HuH-7 (cell line): ENCODE results near the gene CHST11.

Experiments used
- DNase-seq: peaks from one replicate; pipeline ENCODE4 v3.0.0; 2011; ENCODE audit warnings: low spot score

CHST11 gene

DNA sequence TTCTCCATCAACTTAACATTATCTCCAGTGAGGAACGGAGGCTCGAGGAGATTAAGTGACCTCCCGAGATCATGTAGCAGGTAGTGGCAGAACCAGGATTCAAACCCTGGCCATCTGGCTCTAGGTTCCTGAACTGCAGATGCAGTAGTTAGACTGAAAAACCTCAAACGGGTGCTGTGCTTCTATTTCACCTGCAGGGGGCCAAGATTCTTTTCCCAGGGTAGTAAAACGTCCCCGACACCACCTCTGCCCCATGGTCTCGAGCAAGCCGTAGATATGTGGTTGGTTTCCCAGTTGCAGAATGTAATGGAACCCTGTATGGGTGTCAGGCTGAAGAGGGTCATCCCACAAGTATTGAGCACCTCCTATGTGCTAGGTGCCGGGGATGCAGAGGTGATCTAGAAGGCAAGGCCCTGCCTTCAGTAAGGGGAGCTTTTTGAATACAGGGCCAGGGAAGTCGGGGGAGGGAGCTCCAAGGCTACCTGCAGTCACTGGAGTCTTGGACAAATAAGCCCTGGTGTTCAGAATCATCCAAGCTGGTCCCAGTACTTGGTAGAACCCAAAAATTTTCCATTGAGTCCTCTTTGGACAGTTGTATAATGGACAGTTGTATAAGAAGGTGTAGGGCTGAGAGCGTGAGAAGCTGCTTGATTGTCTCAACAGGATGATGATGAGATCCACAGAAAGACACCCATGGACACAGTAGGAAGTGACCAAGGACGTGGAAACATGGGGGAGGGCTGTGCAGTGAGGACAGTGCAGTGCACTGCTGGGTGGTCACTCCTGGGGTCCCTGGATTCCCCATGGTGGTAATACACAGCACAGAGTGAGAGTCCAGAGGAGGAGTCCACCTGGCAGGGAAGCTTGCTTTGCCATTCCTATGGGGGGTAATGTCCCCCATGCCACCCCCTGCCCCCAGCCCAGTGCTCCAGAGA lies 197.2 kb downstream of the CHST11 start:
- DNase-seq = peak; percentile 38

DNA sequence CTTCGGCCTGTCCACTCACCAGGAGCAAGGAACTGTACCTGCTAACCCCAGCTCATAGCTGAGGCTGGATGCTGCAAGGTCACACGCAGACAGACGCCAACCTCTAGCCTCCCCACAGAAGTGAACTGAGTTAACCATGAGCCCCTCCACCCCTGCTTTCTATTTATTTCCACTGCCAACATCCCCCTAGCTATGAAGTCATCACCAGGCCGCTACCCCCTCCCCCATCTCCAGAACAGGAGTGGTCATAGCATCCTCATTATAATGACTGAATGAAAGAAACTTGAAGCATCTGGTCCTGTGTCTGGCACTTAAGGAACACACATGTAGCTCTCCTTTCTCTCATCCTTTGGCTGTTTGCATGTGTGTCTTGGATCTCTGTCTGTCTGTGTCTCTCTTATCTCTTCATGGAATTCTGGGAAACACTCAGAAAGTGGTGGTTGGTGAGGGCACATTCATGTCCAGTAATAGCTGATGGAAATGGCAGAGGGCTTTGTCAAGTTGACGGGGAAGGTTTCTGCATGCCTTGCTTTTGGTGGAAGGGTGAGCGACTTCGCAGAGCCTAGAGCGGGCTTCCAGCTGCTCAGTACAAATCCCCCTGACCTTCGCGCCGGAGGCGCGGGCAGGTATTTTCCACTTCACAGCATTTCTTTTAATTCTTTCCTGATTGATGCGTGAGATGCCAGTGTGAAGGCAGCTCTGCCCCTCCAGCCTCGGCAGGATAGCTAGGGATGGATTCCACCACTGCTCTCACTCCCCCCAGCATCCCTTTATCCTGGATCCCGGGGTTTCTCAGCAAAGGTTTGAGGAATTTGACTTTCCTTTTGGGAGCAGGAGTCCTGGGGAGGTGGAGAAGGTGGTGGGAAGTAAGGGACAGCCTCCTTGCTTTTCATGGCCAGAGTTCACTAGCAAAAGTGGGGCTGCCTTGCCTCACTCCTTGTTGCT lies 198.2 kb downstream of the CHST11 start:
- no peak for DNase-seq

DNA sequence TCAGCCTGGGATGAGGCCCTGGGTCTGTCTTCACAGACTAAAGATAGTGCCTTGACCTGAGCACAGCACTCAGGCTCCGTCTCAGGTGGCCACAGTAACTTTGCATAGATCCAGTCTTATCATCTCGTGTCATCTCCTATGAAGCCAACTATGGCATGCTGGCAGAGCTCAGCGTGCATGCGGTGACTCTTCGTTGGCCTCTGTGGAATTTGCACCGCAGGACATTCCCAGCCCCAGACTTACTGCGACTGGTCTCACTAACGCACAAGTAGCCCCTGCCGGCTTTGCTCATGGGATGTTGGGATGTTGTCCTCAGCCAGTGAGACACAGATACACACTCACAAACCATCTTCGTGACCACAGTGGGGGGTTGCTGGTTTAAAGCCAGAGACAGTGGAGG lies 199.6 kb downstream of the CHST11 start:
- DNase-seq = no peak

DNA sequence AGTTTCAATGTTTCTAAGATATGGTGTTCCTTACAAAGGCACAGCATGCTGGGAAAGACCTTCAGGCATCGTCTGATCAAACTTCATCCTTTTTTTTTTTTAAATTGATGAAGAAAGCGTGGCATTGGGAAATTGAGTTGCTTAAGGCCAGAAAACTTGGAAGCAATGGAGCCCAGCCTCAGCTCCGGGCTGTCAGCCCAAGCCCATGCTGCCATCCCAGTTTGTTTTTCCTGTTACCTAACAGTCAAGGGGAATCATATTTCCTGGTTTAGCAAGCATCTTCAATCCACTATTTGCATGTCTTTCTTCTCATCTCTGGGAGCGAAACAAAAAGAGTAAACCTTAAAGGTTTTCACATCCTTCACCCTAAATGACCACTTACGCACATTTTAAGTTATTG lies 200.2 kb downstream of the CHST11 start:
- no peak for DNase-seq

GRCh38 chr12:104657726-104658484 lies 201.2 kb downstream of the CHST11 start:
- no peak for DNase-seq

- no peak for DNase-seq
Observed at GRCh38 chr12:104659058-104659457, 202.3 kb downstream of the CHST11 start.

GRCh38 chr12:104662203-104662602 lies 205.5 kb downstream of the CHST11 start:
- DNase-seq = no peak

DNA sequence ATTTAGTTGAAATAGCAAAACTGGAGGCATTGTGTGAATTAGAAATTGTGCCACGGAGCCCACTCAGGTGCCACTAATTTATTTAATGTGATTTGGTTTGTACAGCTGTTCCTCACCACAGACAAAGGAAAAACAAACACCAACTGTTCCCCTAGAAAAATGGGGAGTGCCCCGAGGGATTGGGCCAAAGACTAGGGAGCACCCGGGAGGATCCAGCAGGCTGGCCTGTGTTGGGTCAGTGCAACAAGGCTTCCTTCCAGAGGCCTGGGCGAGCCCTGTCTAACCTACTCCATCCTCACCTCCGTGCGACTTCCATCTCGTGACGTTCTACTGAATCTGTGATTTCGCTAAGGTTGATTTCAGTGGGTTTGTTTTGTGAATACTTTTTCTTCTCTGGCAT lies 206.2 kb downstream of the CHST11 start:
- DNase-seq = no peak

GRCh38 chr12:104664351-104664750 lies 207.6 kb downstream of the CHST11 start:
- DNase-seq = no peak

DNA sequence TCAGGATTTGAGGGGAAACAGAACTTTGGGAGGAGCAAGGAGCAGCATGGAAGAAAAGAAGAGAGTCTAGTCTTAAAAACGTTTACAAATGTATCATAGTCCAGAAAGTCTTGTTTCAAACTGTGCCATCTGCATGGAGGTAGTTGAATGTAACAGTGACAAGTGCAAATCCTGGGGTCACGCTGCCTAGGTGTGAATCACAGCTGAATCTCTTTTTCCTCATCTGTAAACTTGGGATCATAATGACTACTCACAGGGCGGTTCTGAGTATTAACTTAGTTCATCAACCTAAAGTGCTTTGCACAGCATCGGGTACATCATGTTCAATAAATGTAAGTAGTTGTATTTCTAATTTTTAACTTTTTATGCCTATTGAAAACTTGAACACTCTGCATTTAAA lies 208.5 kb downstream of the CHST11 start:
- DNase-seq = no peak

- no peak for DNase-seq
Observed at GRCh38 chr12:104667139-104667538, 210.4 kb downstream of the CHST11 start.

DNA sequence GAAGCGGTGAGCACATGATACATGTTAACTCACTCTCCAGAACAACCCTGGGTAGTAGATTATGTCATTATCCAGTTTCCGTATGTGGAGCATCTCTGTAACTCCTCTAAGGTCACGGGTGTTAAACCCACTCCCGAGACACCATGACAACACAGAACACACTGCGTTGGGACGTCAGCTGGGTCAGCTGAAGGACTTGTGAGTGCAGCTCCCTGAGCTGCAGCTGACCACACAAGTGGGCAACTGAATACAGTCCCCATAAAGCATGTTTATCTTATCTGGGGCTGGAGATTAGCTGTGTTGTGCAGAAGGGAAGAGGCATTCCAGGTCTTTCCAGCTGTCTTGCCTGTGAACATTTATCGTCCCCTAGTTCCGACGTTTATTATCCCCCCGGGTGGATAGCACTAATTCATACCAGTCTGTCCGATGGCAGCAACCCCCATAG lies 211.5 kb downstream of the CHST11 start:
- DNase-seq = no peak

DNA sequence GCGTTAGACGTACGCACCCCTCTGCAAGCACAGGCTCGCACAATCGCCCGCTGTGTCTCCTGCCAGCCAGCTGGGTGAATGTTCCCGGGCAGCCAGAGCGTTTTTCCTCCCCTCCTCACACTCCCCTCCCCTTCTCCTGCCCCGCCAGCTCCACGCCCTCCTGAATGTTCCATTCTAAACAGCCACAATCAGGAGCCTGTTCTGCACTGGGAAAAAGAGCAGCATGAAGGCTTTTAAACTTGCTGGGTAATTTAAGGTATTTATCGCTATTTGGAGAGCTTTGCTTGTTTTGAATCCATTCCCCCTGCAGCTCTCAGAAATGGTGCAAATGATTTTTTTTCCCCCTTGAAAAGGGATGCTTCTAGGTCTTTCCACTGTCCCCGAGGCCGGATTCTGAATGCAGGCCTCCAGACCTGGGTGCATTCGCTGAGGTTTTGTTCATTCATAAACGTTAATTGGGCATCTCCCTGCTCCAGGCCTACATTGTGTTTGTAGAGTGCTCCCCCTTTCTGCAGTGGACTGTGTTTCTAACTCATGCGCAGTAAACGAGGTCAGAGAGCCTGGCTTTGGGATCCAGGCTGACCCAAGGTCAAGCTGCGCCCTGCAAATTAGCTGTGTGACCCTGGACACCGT lies 212.5 kb downstream of the CHST11 start:
- no peak for DNase-seq

- DNase-seq = no peak
Observed at GRCh38 chr12:104669851-104670337, 213.1 kb downstream of the CHST11 start.

DNA sequence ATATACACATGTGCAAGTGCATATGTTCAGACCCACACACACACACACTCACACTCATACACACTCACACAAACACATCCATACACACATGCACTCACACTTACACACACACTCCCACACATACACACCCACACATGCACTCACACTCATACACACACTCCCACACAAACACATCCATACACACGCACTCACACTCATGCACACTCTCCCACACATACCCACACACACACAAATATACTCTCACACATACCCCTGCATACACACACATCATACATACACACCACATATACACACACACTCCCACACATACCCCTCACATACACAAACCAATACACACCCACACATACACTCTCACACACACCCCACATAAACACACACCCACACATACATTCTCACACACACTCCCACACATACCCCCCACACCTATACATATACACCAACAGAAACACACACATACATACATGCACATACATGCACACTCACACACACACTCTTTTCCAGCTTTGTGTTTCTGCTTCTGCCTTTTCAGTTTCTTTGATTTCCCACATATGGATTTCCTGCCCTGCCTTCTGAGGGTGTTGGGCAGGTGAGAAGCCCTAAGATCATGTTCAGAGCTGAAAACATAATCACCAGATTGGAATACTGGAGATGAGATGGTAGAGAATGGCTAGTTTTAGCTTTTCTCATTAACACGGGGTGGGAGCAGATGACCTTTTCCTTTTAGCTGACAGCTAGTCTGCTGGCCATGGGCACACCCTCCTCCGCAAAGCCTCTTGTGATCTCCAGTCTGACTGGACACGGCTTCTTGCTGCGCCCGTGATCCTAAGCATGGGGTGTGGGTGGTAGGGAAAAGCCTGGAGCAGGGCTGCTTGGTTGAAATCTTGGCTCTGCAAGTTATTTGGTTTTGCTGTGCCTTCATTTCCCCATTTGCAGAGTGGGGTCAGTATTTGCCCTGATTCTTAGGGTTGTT lies 214.0 kb downstream of the CHST11 start:
- no peak for DNase-seq

- no peak for DNase-seq
Observed at GRCh38 chr12:104671409-104672095, 214.8 kb downstream of the CHST11 start.

DNA sequence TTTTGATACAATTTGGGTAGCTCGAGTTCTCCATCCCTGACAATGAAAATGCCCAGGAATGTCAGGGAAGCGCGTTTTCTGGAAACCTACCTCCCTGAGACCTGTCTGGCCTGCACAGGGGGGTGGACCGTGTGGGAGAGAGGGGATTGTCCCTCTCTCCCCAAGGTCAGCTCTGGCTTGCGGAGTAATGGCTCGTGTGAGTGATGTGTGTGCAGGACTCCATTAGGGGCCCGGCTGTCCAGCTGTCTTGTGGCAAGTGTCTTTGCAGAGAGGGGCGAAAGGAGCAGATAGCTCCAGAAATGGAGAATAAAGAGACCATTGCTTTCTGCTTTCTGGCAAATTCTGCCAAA lies 215.3 kb downstream of the CHST11 start:
- no peak for DNase-seq

- no peak for DNase-seq
Observed at GRCh38 chr12:104672501-104673265, 215.9 kb downstream of the CHST11 start.

GRCh38 chr12:104673294-104673693 lies 216.5 kb downstream of the CHST11 start:
- DNase-seq = no peak
